ENCODE measurements around the gene WNK2.
A peak's percentile ranks its signal among the peaks of the same experiment; 100 is the strongest.

The WNK2 gene

DNA sequence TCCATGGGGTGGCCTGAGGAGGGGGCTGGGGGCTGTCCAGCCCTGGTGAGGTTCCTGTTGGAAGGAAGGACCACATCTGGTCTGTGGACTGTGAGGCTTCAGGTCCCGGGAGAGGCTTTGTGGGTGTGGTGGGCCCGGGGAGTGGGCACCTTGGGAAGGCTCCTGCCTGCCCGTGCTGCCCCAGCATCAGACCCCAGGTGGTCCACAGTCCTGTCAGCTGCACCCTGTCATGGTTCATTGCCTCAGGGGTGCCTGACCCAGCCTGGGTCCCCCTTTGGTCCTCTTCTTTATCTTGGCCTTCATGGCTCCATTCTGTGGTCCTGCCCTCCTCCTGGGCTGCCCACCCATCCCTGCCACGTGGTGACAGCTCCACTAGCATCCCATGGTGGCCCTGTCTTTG is 36.7 kb downstream of the WNK2 start:
- DNase-seq: no peak

DNA sequence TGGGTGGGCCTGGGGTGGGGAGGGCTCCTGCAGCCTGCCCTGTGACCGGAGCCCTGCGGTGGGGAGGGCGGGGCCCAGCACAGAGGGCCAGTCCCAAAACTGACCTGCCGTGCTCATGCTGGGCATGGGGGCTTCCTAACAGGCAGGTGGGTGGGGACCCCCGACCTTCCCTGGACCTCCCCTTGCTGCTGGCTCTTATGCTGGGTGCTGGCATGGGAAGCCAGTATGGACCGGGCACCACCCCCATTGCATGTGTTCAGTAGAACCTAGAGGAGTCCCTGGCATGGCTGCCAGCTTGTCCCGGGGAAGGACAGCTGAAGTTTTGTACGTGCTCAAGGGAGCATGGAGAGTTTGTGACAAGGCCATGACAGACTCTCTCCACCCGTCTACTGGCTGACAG is 37.1 kb downstream of the WNK2 start:
- no peak for DNase-seq

DNA sequence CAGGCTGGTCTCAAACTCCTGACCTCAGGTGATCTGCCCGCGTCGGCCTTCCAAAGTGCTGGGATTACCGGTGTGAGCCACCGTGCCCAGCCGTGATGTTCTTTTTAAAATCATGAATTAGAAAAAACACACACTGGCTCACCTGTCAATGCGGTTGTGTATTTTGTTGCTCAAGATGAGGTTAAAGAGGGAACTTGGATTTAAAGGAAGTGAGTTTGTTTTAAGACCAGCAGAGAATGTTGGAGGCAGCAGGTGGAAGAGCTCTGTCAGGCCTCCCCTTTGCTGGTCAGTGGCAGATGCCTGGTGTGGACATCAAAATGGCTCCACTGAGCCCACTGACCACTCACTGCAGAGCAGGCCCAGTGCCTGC is 38.9 kb downstream of the WNK2 start:
- no peak for DNase-seq

DNA sequence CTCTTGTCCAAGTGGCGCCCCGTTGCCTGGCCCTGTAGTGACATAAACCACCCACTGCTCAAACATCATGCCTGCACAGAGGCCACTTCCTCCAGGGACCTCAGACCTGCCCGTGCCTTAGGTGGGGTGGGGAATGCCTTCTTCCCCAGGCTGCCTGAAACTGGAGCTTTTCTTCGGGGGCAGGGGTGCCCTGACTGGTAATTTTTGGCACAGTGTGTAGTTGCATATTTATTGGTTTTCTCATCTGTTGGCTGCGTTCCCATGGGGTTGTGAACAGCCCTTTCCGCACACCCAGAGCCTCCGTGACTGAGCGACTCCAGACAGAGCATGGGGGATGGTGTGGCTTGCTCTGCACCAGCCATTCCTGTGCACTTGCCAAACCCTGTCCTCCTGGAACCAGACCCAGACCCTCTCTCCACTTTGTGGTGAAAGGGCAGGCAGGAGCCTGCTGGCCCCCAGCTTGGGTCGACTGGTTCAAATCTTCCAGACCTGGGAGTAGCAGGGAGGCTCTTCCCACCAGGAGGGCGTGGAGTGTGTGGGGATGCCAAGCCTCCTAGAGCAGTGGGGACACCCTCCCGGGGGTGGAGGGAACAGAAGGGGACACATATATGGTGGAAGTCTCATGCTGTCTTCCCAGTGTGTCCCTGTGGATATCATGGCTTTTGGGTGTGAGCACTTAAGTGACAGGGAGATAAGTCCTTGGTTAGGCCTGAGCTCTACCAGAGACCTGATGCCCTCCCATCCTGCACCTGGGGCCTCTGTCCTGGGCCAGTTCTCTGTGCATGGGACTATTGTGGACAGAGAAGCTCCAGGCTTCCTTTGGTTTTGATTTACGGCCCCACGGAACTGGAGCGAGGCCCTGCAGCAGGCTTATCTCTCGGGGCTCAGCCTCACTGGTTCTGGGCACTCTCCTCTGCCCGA is 39.6 kb downstream of the WNK2 start:
- DNase-seq: peak; percentile 88

DNA sequence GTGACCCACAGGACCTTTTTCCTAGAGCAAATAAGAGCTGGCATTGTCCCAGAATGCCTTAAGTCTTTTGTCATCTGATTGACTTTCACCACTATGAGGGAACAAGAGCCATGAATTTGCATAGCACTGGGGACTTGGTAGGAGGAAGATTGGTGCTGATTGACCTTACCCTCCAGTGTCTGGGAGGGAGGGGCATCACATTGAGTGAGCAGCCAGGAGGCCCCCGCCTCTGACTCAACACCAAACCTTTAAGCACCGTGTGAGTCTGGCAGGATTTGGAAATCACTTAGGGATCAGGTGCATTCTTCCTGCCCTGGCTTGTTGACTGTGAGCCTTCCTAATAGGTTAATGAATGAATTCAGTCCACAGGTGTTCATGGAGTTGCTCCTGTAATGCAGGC is 40.7 kb downstream of the WNK2 start:
- DNase-seq: peak; percentile 93

DNA sequence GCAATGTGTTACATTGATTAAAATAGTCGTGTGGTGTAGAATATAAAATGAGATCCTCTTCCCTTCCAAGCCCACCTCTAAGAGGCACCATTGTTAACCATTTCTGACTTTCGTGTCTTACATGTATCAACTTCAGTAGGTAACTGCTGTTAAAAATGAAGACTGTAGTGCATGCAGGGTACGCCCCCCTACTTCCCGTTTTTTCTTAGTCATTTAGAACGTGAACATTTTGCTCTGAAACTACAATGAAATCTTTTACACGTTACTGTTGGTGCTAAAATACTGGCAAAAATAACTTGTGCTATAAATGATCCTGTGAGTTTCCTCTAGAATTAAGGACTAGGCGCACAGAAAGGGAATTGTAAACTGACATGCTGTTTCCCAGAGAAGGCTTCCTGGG is 41.5 kb downstream of the WNK2 start:
- DNase-seq: no peak

DNA sequence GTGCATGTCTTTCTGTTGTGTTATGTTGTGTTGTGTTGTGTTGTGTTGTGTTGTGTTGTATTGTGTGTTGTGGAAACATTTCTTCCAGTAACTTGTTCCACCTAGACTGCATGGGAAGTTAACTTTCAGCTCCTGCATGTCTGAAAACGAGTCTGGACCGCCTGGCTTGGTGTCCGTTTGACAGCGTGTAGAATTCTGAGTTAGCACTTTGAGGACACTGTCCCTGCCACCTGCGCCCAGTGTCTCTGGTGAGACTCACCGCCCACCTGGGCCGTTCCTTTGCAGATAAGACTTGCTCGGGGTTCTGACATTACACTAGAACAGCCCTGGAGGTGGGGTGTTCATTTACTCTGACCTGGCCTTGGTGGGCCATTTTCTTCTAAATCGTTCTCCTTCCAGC is 42.0 kb downstream of the WNK2 start:
- no peak for DNase-seq

DNA sequence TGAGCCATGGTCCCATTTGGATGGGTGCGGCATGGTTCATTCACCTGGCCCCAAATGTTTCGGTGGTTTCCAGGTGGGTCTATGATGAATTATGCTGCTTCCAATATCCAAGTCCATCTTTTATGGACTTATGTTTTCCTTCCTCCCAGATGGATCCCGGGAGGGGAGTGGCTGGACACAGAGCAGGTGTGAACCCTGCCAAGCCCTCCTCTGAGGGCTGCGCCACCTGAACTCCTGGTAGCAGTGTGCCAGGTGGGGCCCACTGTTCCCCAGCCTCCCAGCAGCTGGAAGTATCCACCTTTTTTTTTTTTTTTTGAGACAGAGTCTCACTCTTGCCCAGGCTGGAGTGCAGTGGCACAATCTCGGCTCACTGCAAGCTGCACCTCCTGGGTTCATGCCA is 42.9 kb downstream of the WNK2 start:
- DNase-seq: peak; percentile 78

DNA sequence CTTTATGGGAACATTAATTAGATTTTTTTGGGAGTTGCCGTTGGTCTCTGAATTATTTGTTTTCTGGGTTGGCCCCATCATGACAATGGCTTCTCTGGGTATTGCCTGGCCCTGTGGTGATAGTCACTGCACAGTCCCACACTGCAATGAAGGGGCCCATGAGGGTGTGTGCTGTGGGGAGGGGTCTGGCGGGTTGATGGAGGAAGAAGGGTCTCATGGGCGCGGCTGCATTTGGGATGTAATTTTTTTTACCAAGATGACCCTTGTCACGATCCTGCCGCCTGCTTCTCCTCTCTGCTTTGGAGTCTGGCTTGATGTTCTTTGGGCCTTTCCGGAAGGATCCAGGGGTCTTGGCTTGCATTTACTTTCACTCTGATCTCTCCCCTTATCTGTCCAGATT is 44.1 kb downstream of the WNK2 start:
- no peak for DNase-seq

DNA sequence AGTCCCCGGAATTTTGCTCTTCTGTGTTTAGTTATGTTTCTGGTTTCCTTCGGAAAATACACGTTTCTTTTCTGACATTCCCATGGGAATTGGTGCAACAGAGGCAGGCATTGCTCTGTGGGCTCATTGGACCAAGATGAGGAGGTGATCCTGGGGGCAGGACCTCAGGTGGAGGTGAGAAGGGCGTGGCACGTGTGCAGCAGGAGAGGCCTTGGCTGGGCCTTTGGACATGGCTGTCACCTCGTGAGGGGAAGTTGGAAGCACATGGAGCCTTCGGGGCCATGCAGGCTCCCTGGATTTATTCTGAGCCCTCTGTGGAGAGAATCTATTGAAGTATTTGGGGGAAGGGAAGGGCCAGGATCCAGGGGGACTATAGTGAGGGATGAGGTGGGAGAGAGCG is 44.5 kb downstream of the WNK2 start:
- DNase-seq: no peak

DNA sequence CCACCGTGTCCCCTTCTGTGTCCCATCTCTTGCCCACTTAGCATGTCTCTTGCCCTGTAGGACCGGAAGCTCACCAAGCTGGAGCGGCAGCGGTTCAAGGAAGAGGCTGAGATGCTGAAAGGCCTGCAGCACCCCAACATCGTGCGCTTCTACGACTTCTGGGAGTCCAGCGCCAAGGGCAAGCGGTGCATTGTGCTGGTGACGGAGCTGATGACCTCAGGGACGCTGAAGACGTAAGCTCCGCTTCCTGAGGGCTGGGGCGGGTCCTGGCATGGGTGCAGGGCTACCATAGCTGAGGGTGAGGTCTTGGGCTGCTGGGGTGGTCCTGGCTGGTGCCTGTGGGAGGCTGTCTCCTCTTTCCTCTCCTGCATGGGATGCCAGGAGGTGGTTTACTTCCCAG is 45.7 kb downstream of the WNK2 start:
- no peak for DNase-seq

DNA sequence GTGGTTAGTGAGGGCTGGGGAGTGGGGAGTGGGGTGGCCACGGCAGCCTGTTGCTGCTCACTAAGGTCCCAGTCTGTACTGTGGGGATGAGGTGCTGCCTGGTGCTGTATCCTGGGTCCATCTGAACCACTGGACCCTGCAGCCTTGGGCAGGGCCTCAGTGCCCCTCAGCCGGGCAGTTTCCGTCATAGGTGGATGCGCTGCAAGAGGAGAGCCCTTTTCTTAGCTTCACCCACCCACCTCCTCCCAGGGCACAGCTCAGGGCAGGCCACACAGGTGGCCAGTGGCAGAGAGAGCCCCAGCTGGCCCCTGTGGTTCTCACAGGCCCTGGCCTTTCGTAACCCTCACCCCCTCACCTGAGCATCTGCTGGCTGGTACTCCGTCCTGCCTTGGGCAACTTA is 46.2 kb downstream of the WNK2 start:
- no peak for DNase-seq

DNA sequence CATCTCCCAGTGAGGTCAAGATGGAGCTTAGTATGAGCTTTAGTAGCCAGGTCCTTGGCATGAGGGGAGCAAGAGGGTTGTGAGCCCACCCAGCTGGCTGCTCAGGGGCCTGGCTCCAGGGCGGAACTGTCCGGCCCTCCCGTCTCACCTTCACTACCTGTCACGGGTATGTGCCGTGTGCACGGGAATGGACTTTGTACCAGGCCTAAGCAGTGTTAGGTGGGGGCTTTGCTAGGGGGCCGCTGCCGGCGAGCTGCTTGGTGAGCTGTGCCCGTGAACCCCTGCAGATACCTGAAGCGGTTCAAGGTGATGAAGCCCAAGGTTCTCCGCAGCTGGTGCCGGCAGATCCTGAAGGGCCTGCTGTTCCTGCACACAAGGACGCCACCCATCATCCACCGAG is 46.7 kb downstream of the WNK2 start:
- no peak for DNase-seq

DNA sequence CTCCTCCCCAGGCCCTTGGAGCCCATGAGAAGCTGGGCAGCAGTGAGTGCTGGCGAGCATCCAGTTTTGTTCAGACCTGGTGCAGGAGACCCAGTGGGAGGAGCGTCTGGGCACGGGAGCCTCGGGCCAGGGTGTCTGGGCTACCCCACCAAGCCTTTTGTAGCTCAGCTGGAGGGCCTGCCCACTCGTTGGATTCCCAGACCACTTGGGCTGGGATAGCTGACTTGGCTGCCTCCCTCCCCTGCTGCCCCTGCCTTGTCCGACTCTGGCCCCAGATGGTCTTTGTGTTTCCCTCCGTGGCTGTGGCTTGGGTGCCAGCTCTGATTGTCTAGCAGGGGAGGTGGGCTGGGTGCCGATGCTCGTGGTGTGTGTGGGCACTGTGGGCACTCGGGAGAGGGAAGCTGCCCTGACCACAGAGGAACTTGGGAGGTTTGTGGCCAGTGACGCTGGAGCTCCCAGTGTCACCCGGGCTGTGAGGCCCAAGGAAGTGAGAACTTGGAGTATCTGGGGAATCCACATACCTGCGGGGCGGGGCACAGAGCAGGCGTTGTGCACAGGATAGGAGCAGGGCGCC is 47.3 kb downstream of the WNK2 start:
- peak; percentile 90 for DNase-seq

DNA sequence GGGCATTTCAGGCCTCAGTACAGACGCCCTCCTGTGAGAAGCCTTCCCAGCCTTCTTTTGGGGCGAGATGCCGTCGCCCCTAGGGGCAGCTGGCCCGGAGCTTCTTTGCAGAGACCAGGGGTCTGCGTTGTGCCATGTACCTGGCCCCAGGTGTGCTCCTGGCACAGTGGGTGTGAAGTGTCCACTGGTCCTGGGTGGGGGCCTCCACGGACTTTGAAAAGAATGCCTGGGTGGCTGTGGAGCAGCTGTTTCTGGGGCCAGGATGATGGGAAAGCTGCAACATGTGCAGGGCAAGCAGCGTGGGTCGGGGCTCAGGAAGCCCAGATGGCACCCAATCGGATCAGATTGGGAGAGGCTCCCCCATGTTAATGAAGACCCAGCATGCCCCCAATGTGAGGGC is 47.8 kb downstream of the WNK2 start:
- DNase-seq: no peak

DNA sequence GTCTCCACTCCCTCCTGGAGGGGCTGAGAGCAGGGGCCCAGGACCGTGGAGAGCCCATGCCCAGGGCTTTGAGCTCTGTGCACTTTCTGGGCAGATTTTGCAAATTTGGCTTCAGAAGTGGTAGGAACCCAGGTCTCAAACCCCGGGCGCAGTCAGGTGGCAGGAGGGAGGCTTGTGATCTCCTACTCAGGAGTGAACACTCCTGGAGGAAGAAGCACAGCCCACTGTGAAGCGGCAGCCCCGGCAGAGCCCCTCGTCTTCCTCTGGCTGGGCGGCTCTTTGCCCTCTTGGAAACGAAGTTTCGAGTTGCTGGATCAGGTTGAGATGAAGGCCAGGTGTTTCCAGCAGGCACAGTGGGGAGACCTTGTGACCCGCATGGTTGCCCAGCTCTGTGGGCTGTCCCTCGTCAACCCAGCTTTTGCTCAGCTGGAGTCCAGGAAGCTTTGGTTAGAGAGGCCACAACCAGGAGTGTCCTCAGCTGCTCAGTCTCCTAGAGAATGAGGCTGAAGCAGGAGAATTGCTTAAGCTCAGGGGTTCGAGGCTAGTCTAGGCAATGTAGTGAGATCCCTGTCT is 48.5 kb downstream of the WNK2 start:
- peak; percentile 82 for DNase-seq

DNA sequence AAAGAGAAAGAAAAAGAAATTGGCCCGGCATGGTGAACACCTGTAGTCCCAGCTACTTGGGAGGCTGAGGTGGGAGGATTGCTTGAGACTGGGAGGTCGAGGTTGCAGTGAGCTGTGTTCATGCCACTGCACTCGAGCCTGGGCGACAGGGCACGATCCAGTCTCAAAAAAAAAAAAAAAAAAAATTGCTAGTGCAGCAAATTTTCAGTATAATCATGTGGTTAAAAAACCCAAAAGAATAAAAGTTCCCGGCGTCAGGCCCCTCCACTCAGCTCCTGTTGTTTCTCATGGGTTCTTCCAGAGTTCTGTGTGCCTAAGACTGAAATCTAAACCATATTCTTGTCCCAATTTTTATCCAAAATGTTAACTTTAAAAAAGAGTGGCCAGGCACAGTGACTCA is 49.1 kb downstream of the WNK2 start:
- DNase-seq: no peak

DNA sequence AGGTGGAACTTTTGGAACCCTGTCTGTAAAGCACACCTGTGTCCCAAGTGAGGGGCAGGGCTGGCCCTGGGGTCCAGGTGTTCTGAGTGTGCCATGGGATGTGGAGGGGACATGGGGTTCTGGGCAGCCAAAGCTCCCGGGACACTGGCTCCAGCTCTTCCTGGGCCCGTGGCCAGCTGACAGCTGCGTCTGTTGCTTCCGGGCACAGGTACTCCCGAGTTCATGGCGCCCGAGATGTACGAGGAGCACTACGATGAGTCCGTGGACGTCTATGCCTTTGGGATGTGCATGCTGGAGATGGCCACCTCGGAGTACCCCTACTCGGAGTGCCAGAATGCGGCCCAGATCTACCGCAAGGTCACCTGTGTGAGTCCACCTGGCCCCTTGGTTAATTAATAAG is 50.7 kb downstream of the WNK2 start:
- no peak for DNase-seq

DNA sequence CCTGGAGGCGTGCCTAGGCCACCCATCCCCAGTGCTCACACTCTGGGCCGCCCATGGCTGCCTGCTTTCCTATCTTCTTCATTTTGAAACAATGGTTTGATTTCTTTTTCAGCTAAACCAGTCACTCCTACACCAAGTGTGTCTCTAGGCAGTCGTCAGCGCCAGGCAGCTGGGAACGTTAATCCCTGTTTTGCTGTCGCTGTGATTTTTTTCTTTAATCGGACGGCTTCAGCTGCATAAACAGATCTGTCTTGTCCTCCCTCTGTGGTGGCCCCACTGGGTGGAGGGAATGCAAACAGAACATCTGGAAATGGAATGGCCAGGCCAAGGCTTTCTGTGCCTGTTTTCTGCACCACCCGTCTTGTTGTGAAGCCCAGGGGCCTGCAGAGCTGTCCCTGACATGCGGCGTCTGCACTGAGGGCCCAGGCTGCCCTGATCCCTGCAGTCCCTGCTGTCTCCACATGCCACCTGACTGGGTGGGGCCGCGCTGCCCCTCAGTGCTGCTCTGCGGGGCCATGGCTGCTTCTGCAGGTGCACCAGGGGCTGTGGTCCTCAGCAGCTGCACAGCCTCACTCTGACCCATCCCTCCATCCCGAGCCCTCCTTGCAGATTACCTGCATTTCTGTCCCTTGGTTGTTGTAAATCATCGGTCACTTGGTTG is 51.5 kb downstream of the WNK2 start:
- no peak for DNase-seq

DNA sequence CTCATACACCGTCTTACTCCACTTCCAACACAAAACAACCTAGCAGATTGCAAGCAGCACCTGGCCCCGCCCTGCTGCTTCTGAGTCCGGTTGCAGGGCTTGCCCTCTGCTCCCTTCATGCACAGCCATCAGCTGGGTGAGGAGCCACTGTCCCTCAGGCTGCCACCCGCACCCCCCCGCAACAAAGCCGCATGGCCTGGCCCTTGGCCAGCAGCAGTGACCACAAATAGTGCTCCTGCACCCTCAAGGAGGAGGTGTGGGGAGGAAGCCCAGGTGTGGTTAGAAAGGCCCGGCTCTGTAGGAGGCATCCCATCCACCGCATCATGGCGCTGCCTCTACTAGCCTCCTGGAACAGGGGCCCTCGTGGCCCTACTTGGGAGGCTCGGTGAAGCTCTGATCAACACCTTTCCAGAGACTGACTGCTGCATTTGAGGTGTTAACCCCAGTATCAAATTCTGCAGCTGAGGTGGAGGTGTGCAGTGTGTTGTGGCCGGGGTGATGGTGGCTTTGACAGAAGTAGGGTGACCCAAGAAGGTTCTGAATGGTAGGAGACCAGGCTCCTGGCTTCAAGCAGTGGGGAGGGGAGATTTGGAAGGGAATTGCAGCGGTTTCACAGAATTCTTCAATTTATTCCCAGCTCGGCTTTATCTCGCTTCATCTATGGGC is 52.7 kb downstream of the WNK2 start:
- DNase-seq: no peak

DNA sequence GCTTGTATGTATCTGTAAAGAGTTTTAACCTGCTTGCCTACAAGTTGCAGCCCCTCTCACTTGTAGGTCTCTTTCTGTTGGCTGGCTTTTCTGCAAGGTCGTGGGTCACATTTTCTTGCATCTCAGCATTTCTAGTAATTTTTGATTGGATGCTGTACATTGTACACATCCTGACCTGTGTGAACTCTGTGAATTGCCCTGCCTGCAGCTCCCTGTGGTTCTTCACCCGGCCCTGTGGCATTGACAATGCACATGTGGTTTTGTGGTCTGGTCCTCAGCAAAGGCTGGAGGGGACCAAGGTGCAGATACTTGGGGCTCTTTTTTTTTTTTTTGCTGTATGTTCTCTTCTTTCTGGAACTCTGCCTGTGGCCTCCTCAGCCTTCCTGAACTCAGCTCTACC is 53.6 kb downstream of the WNK2 start:
- DNase-seq: no peak

DNA sequence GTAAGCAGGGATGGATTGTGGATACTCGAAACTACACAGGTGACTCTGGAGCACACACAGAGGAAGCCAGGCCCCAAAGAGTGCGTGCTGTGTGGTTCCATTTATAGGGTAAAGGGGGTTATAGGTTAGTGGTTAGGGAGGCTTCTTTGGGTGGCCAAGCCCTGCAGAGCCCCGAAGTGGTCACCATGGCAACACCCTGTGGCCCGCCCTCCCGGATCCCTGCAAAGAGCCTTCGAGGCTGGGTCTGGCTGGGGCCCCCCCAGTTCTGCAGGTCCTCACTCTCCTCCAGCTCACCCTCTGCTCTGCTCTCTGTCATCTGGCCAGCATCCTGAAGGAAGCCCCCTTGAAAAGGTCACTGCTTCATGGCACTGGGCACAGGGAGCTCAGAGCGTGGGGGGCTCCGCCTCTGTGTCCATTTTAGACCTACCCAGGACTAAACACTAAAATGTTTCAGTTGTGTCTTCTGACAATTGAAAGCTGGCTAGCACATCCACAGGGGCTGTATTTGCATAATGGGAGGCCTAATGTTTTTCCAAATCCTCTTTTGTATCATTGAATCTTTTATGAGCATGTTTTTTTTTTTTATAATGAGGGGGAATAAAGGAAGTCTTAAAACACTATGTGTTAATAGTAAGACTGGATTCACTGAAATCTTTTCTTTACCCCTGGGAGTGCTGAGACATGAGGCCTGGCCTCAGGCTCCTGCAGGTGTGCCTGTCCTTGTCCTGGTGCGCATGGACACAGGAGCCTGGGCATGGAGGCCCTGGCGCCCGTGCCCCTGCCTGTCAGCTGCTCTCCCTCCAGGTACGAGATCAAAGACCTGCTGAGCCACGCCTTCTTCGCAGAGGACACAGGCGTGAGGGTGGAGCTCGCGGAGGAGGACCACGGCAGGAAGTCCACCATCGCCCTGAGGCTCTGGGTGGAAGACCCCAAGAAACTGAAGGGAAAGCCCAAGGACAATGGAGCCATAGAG is 55.3 kb downstream of the WNK2 start:
- no peak for DNase-seq

Measured in NCI-H69 (cell line).